Mucosa of descending colon (tissue), 3 donors: ENCODE data around the gene HNRNPM. TPM values are rescaled to one million over a fixed set of nuclear protein-coding genes. Genes with fewer than 3 reads are reported as not detected.

ENCODE experiments used
- ATAC-seq: fragments of 200-7000 bp; cut with Tn5 transposase; one replicate; pipeline ENCODE4 v1.9.1; 2020; ENCODE audit warnings: mild to moderate bottlenecking, moderate library complexity
- DNase-seq, 3 donors: peaks; one replicate each; pipeline ENCODE4 v3.0.0-alpha.2; 2020
- H3K36me3 ChIP-seq: fragments of 200-600 bp; one replicate; pipeline ENCODE4 v1.8.0; 2021; ENCODE audit warnings: low read depth, mild to moderate bottlenecking
- H3K4me1 ChIP-seq: fragments of 200-600 bp; one replicate; pipeline ENCODE4 v1.8.0; 2021; ENCODE audit warnings: low read depth, mild to moderate bottlenecking
- H3K4me3 ChIP-seq: fragments of 200-600 bp; one replicate; pipeline ENCODE4 v1.8.0; 2021; ENCODE audit warnings: mild to moderate bottlenecking
- H3K9me3 ChIP-seq: fragments of 200-600 bp; one replicate; pipeline ENCODE4 v1.8.0; 2021; ENCODE audit warnings: mild to moderate bottlenecking
- intact Hi-C, 2 donors: fragments of 100-400 bp; cut with DNase I in 1 of 2; cut with micrococcal nuclease in 1 of 2; formaldehyde crosslinking; loops; one replicate each; pipeline versions ENCODE4 v1.11.0 to v1.11.1; 2022; cut with DNase I, micrococcal nuclease
- total RNA-seq, 3 donors: library from RNA; stranded (reverse); fragmentation: NEBNext Ultra II Directional in 2 of 3; extraction: Animal tissue kit (Norgen Biotek cat#: 25700) in 2 of 3; gene quantifications; one replicate each; pipeline versions ENCODE4 v1.2.1 to v1.2.4, GENCODE V29; 2021 to 2023
- TF ChIP-seq, protein P1 (sequence below): fragments of 200-600 bp; IDR thresholded peaks from one replicate; pipeline ENCODE4 v1.8.0; 2022; ENCODE audit warnings: antibody characterized with exemption, mild to moderate bottlenecking
- donor health status: DM: no; HTN: no; CAD: no; lungs with moderate emphysema.
- donor health status: DM: no; HTN: no; CAD: no.
- donor health status: DM: no; HTN: yes; CAD: no.

HNRNPM gene
- total RNA-seq, 3 donors from 2014 or later, result 116 to 181 (median 149) TPM

DNA sequence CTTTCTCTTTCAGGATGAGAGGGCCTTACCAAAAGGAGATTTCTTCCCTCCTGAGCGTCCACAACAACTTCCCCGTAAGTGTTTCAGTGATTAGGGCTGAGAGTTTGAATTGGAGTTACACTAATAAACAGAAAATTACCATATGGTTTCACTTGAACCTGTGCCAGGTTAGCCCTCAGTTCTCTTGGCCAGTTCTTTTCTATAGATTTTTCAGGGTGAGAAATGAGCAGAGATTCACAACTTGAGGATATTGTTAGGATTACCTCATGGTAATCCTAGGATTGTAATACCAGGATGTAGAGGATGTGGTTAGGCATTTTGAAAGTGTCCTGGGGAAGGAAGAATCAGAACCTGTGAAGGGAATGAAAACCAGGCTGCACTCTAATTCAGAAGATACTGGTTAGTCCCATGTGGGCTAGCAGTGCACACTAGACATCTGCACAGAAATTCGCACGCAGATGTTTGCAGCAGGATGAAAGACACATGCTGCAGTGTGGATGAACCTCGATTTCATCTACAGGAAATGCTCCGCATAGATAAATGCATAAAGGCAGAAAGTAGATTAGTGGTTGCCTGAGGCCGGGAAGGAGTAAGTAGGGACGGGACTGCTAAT, 24.1 kb downstream of the HNRNPM start:
- H3K9me3 ChIP-seq, result no peaks in the 10 kb centered on the region

DNA sequence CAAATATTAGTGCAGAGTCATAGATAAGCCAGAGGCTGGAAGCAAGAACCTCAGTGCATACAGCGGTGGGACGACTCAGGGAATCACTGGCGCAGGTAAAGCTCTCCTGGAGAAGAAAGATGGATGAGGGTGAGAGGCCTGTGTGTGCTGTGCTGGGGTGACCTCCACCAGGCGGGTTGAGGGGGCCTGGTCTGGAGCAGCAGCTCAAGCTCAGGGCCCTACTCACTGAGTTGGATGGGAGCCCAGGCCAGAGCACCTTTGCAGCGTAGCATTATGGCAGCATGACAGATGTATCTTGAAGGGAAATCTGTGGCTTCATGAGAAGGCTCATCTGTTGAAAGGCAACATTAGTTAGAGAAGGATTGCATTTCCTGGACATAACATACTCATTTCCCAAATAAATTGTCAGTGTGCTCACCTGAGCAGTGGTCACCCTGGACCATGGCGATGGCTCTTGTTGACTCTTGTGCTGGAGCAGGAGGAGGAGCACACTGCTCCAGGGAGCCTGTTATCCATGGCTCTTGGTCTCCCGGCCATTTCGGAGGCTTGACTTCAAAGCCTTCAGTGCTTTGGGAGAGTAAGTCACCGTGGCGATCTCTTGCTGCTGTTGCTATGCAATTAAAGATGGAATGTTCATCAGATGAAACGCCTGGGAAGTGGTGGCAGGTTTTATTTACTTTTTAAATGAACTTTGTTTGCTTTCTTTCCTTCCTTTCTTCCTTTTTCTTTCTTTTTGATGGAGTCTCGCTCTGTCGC, 25.0 kb downstream of the HNRNPM start:
- Histone ChIP-seq H3K4me1 (no peaks in the 10 kb centered on the region), H3K9me3 (no peaks in the 10 kb centered on the region), H3K4me3 (no peak overlapping the region), H3K36me3 (peaks cover 11% of the 10 kb centered on the region)
- TF ChIP-seq, protein P1, sequence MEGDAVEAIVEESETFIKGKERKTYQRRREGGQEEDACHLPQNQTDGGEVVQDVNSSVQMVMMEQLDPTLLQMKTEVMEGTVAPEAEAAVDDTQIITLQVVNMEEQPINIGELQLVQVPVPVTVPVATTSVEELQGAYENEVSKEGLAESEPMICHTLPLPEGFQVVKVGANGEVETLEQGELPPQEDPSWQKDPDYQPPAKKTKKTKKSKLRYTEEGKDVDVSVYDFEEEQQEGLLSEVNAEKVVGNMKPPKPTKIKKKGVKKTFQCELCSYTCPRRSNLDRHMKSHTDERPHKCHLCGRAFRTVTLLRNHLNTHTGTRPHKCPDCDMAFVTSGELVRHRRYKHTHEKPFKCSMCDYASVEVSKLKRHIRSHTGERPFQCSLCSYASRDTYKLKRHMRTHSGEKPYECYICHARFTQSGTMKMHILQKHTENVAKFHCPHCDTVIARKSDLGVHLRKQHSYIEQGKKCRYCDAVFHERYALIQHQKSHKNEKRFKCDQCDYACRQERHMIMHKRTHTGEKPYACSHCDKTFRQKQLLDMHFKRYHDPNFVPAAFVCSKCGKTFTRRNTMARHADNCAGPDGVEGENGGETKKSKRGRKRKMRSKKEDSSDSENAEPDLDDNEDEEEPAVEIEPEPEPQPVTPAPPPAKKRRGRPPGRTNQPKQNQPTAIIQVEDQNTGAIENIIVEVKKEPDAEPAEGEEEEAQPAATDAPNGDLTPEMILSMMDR, result no peak
- intact Hi-C loops, result no loop called here
- DNase-seq (no peak), ATAC-seq (no peak)

More for the DNA sequence above, 24.1 kb downstream of the HNRNPM start:
- Histone ChIP-seq H3K36me3 (peaks cover 6% of the 10 kb centered on the region), H3K4me1 (no peaks in the 10 kb centered on the region), H3K4me3 (no peak overlapping the region)
- DNase-seq (no peak), ATAC-seq (no peak)
- TF ChIP-seq, protein P1, result no peak
- intact Hi-C loops, result no loop called here

DNA sequence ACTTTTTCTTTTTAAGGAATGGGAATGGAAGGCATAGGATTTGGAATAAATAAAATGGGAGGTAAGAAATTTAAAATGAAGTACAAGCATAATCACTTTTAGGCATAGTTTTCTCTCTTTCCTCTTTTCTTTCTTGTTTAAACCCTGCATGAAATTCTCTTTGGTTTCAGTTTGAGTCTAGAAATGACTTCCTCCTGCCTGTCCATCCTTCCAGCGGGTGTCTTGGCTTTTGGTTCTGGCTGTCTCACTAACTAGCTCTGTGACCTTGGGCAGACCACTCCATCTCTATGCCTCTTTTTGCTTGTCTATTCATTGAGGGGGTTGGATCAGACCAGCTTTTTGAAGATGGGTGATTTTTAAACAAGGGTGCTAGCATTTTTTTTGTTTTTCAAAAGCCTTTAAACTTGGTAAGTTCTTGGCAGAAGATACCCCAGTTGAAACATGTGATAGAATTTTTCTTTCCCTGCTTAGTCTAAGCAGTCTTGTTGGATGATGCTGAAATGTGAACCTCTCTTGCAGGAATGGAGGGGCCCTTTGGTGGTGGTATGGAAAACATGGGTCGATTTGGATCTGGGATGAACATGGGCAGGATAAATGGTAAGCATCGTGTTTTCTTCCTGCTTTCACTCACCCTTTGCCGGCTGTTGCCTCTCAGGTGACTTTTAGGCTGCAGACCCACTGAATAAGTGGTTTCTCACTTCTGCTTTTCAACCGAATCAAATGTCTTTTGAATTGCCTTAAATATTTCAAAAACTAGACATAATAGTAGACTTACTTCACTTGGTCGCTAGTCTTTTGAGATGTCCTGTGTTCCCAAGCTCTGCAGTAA, 29.1 kb downstream of the HNRNPM start:
- Histone ChIP-seq H3K36me3 (peaks cover 11% of the 10 kb centered on the region), H3K9me3 (no peaks in the 10 kb centered on the region), H3K4me3 (no peak overlapping the region), H3K4me1 (no peaks in the 10 kb centered on the region)
- intact Hi-C loops, result no loop called here
- ATAC-seq (no peak), DNase-seq (no peak)
- TF ChIP-seq, protein P1, result no peak

DNA sequence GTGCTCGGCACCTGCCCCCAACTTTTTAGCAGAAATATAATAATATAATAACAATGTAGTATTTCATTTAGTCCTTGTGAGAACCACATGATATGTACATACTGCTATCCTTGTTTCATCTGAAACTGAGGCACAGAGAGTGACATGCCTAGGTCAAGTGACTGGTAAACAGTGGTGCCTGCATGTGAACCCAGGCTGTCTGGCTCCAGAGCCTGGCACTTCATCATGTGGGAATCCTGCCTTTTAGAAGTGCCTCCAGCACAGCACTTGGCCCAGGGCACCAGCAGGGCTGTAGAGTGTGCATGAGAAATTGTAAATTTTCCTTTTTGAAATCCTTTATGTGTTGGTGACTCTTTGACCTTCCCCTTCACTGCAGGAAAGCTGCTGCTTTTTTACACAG, 30.2 kb downstream of the HNRNPM start:
- ATAC-seq, result no peak
- Histone ChIP-seq H3K4me1 (no peaks in the 10 kb centered on the region), H3K36me3 (peaks cover 5% of the 10 kb centered on the region), H3K4me3 (no peak overlapping the region), H3K9me3 (no peaks in the 10 kb centered on the region)
- DNase-seq, result no peak
- TF ChIP-seq, protein P1, result no peak
- intact Hi-C loops, result no loop called here

DNA sequence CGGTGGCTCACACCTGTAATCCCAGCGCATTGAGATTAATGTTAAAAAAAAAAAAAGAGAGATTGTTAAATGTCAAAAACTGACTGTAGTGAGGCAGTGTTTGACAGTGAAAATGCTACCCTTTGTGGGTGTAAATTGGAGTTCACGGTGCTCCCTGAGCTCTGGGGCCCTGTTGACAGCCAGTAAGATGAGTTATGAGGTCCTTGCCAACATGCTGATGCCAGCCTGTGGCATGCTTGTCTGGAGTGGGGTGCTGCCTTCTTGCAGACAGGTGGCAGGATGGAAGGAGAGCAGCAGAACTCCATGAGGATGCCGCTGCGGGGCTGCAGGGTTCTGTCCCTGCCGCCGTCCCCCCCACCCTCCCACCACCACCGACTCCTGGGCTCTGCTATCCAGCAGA, 31.7 kb downstream of the HNRNPM start:
- DNase-seq (no peak), ATAC-seq (no peak)
- H3K4me1 ChIP-seq, result no peaks in the 10 kb centered on the region
- peaks cover 5% of the 10 kb centered on the region for H3K36me3 ChIP-seq
- no peaks in the 10 kb centered on the region for H3K9me3 ChIP-seq
- intact Hi-C loops, result no loop called here
- TF ChIP-seq, protein P1, result no peak
- H3K4me3 ChIP-seq, result no peak overlapping the region
